CD4-positive, alpha-beta T cell treated with Interleukin-6 for 4 hours (primary cell): ENCODE data around the gene TOB2.
A peak's percentile ranks its signal among the peaks of the same experiment; 100 is the strongest.

Experiments used
- DNase-seq: peaks from one replicate; pipeline ENCODE4 v3.0.0-alpha.2; 2020; ENCODE audit warnings: mixed read lengths

TOB2 gene, protein sequence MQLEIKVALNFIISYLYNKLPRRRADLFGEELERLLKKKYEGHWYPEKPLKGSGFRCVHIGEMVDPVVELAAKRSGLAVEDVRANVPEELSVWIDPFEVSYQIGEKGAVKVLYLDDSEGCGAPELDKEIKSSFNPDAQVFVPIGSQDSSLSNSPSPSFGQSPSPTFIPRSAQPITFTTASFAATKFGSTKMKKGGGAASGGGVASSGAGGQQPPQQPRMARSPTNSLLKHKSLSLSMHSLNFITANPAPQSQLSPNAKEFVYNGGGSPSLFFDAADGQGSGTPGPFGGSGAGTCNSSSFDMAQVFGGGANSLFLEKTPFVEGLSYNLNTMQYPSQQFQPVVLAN

DNA sequence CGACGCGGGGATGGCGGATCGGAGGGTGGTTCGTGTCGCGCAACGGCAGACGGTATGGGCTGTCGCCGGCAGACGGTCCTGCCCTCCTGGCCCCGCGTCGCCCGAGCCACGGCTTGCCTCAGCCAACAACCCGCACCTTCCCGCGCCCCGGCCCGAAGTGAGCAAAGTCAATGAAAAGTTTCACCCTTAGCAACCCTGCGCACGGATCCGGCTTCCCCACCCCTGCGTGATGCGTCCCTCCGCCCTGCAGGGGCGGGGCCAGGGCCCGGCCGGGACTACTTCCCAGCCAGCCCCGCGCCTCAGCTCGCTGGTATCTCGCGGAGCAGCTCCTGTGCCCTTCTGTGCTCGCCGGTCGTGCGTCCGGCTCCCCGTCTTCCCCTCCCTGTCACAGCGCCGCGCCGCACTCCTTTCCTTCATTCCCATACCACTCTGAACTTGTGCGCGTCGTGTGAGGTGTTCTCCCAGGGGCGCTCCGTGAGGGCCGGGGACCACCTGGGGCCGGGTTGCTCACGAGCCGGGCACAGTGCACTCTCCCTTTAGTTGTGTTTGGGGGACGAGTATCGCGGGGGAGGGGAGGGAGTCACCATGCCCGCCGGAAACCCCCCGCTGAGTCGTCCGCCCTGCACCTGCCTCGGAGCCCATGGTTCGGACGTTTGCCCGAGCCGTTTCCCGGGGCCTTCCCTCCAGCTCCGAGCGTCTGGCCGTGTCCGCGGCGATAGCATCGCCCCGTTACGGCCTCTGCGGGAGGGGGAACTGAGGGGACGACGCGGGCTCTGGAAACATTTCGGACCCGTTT lies at the start of gene TOB2:
Gene TOB2 (minus strand): TSS at position 163 of the 796 bp plus-strand sequence. CDS start 9,456 bp downstream, outside the sequence.
- peak; percentile 95 for DNase-seq

DNA sequence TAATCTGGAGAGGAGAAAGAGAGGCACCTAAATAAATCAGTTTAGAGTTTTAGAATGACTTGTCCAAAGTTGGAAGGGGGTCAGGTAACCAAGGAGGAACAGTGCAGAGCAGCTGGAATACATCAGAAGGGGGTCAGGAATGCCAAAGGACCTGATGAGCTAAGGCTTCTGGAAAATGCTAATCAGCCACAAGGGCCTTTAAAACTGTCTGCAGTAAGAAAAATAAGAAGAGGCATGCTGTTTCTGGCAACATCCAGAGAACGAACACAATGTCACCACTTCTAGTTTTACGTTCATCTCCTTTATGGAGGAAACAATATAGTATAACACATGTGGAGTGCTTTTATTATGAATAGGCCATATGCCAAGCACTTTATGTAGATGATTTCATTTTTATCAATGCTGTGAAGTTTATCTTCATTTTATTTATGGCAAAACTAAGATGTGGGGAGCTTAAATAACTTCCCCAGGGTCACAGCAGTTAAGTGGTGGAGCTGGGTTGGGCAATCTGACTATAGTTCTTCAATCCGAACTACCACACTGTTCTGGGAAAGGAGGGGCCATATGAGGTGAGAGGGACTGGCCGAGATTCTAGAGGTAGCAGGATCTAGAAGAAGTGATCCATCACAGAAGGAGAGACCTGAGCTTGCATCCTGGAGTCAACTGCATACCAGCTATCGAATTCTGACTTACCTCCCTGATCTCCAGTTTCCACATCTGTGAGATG lies 44.9 kb upstream of the TOB2 start:
- no peak for DNase-seq

DNA sequence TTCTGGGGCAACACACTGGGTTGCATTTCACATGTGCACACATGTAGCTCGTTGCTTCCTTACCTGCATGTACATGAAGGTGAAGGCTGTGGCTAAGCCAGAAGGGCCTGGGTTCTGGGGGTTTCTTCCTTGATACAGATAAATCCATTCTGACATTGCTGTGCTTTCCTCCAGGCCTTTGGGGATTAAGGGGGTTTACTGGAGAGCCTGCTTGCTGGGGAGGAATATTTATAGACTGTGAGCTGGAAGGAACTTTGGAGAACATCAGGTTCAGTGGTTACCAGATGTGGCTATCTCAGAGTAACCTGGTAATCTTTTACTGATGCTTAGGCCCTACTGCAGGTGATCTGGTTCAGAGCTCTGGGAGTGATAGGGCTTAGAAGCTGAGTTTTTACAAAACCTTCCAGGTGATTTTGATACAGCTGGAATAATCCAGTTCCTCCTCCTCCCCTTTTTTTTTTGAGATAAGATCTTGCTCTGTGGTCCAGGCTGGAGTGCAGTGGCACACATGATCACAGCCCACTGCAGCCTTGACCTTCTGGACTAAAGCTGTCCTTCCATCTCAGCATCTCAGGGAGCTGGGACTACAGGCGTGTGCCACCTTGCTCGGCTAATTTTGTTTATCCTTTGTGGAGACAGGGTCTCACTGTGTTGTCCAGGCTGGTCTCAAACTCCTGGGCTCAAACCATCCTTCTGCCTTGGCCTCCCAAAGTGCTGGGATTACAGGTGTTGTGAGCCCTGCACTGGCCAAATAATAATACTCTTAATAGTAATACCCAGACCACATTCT lies 42.2 kb upstream of the TOB2 start:
- no peak for DNase-seq

DNA sequence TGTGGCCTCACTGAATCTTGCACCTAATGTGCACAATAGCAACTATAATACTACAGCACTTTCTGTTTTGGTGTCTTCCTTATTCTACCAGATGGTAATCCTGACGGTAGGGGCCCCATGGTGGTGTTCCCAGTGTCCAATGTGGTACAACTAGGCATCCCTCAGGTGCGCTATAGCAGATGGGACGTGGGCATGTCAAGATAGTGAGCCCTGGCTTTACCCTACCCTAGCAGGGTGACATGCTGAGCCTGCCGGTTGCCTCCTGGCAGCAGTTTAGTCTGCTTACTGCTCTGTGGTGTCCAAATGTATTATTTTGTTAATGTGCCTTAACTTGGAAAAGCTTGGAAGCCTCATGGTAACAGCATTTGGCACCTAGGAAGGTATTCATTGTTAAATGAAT lies 41.5 kb upstream of the TOB2 start:
- DNase-seq = no peak

DNA sequence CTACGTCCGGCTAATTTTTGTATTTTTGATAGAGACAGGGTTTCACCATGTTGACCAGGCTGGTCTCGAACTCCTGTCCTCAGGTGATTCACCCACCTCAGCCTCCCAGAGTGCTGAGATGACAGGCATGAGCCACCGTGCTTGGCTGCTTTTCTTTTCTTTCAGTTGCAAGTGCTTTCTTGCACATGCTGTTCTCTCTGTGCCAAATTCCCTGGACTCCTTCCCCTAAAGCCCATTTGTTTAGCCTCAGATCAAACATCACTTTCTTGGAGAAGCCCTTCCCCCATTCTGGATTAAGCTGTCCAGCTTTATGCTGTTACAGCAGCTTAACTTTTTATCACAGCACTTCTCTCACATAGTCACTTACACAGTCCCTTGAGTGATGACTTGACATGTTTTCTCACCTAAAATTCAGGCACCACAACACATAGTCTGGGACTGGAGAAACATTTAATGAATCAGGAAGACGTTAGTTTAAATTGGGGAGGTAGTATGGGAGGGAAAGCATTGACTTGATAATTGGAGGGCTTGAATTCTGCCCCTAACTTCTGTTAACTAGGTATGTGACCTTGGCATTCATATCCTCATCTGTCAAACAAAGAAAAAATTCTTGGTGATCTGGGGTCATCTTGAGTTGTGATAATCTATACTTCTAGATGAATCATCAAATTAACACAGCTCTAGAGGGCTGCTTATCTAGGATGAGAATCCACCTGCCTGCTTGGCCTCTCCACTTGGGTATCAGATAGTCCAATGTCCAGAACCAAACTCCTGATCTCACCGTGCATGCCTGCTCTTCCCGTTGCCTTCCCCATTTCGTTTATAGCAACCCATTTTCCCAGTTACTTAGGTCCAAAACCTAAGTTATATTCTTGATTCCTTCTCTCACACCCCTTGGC lies 40.7 kb upstream of the TOB2 start:
- DNase-seq = no peak

DNA sequence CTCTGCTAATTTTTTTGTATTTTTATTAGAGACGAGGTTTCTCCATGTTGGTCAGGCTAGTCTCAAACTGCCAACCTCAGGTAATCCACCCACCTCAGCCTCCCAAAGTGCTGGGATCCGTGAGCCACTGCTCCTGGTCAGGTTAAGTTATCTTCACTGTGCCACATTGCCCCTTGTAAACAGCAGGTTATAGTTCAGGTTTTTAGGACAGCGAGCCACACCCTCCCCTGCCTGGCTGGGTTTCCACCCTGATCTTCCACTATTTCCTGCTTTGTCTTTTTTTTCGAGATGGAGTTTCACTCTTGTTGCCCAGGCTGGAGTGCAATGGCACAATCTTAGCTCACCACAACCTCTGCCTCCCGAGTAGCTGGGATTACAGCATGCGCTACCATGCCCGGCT lies 38.4 kb upstream of the TOB2 start:
- no peak for DNase-seq

DNA sequence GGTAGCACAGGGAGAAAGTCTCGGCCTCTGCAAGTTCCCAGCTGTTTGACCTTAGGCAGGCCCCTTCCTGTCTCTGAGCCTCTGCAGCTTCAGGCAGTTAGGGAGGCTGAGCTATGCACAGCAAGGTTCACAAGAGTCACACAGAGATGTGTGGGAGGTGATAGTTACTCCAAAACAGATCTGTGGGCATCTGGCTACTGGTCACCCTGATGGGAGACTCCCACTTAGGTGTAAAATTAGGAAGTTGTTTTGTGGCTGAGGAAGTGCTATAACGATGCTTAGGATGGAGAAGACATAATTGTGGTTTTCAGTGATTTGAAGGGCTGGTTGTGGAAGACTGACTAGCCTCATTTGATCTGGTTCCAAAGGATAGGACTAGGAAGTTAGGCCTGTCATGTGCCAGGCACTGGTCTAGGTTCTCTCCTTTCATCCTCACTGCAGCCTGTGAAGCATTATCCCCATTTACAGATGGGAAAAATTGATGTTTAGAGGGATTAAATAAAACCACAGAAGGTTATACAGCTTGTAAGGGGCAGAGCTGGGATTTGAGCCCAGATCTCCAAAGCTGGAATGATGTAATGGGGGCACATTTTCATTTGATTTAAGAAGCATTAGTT lies 35.8 kb upstream of the TOB2 start:
- no peak for DNase-seq

DNA sequence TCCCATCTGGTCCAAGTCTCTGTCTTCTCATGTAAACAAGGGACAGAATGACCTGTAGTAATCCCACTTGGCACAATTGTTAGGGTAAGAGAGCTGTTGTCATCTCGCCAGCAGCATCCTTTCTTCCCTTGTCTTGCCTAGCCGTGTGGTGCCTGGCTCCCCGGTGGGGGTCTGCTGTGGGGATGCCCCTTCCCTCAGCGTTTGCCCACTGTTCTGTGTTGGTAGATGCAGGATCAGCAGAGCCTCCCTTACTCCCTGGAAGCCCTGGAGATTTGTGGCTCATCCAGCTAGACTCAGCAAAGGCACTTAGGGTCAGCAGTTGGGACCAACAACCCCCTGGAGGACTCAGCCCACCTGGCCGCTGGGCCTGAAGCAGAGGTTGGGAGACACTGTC lies 35.3 kb upstream of the TOB2 start:
- no peak for DNase-seq

DNA sequence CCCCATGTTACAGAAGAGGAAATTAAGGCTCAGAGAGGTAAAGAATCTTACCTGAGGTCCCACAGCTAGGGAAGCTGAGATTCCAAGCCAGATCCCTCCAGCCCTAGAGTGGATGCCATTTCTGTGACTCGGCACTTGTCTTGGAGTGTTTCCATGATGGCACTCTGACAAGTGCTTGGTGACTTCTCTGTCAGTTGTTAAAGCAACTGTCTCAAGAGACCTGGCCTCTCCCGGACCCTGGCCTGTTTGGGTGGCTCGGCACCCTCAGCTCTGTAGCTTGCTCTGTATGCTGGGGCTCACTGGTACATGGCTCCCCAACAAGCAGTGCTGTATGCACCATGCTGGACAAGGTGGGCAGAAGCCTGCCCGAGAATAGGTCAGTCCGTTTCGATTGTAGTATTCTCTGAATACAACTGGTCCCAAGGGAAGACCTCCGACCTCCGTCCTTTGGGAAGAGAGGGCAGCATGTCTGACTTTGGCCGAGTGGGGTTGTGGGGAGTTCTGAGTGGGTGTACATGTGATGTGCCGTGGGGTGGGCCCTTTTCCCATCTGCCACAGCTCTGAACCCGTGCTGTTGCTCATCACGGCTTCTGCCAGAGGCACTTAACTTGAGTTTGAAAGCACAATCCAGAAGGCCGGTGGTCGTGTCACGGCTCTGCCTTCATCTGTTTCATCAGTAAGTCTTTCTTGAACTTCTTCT lies 34.7 kb upstream of the TOB2 start:
- no peak for DNase-seq

DNA sequence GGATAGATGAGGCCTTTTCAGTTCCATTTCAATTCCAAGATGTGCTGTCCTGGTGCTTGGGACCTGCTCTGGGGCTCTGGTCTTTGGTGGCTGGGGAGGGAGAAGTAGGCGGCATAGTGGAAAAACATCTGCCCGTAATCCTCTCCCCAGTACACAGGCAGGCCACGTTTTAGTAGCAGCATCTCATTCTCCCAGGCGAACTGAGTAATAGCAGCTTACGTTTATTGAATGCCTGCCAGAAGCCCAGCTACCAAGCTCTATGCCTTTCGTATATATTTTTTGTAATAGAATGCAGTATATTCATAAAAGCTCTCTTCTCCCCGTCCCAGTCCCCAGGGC lies 33.8 kb upstream of the TOB2 start:
- DNase-seq = no peak

DNA sequence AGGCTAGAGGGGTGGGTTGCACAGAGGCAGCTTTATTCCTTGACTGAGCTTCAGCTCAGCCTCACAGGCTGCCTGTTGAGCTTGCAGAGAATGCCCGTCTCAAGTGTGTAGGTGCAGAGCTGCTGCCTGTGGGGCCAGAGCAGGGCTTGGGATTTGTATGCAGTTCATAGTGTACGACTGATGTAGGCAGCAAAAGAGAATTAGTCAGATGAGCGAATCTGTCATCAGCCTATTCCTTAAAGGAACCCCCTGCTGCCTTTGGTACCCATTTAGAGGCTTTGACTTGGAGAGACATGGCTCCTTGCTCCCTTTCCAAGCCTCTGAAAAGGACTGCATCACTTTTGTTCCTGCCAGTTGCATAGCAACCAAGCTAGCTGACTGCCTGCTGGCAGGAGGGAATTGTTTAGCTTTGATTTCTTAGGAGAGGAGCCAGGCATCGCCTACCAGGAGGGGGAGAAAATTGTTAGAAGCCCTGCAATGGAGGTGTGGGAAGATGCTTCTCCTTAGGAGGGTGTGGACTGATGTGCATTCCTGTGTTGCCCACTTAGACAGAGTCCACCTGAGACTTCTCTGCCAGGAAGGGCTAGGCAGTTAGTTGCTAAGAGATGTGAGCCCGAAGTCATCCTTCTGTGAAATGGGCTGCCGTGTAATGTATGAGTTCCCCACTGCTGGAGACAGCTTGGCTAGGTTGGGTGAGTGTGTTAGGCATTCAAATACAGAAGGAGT lies 33.2 kb upstream of the TOB2 start:
- DNase-seq = no peak

DNA sequence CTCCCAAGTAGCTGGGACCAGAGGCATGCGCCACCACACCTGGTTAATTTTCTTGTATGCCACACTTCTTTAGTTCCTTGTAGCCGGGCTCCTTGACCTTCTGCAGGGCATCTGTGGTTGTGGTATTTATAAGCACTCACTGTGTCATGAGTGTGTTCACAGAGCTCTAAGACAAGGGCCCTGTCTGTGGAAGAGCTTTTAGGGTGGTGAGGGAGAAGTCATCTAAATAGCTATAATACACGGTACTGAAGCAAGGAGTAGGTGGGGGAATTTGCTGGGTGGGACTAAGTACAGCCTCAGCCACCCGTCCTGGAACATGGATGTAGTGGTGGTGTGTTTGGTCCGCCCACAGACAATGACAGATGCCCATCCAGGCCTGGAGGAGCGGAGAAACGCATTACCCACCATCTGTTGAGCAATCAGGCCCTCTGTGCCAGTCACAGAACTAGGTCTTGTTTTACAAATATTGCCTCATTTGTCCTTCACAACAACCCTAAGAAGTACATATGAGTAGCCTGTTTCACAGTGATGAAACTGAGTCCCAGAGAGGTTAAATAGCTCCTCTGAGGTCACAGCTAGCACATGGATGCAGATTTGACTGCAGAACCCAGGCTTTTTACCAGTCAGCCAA lies 32.4 kb upstream of the TOB2 start:
- DNase-seq = no peak

DNA sequence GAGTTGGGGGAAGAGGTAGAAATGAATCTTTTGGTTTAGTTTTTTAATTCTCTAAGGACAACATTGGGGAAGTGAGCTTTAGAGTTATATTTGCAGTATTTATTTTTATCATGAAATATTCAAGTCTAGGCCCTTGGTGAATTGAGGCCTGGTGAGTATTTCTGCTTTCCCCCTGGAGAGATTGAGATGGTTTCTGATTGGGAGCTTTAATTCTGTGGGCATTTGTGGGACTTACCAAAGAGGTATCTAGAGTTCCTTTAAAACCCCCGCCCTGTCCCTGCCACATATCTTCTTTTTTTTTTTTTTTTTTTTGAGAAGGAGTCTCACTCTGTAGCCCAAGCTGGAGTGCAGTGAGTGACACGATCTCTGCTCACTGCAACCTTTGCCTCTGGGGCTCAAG lies 31.9 kb upstream of the TOB2 start:
- no peak for DNase-seq

DNA sequence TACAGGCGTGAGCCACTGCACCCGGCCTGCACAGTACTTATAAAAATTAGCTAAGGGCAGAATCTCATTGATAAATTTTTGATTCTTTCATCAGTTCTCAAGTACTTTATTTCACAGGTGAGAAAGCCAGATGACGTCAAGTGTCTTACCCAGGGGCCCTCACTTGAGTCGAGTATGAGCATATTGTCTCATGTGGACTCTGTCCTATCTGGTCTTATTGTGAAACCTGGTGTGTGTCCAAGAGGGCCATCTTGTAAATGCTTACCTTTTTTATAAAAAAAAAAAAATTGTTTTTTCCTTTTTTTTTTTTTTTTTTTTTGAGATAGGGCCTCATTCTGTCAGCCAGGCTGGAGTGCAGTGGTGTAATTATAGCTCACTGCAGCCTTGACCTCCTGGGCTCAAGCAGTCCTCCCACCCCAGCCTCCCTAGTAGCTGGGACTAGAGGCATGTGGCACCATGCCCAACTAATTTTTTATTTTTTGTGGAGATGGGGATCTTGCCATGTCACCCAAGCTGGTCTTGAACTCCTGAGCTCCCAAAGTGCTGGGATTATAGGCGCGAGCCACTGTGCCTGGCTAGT lies 28.4 kb upstream of the TOB2 start:
- no peak for DNase-seq

DNA sequence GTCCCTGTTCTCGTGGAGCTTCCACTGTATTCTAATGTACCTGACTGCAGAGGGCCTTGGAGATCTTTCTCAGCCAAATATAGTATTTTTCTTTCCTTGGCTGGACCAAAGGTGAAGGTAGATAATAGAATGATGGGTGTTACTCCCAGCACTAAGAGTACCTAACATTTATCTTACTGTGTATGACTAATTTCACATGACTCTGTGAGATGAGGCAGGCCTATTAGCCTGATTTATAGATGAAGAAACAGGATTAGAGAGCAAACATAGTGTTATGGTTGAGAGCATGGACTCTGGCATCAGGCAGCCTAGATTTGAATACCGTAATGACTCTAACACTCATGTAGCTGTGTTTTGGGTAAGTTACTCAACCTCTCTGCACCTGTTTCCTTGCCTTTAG lies 25.0 kb upstream of the TOB2 start:
- no peak for DNase-seq

DNA sequence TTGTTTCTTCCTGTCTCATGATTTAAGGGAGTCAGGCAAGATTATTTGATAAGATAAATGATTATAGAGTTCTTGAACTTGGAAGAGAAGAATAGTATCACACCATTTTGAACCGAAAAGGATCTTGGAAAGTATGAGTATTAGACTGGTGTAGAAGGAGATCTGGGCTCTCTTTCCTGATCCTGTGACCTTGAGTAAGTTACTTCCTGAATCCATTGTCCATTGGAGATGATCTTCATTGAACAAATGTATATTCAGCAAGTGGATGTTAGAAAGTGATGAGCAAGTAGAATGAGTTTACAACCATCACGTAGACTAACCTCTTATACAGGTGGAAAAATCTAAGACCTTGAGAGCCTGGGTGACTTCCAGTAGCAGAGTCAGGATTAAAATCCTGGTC lies 24.3 kb upstream of the TOB2 start:
- DNase-seq = no peak

DNA sequence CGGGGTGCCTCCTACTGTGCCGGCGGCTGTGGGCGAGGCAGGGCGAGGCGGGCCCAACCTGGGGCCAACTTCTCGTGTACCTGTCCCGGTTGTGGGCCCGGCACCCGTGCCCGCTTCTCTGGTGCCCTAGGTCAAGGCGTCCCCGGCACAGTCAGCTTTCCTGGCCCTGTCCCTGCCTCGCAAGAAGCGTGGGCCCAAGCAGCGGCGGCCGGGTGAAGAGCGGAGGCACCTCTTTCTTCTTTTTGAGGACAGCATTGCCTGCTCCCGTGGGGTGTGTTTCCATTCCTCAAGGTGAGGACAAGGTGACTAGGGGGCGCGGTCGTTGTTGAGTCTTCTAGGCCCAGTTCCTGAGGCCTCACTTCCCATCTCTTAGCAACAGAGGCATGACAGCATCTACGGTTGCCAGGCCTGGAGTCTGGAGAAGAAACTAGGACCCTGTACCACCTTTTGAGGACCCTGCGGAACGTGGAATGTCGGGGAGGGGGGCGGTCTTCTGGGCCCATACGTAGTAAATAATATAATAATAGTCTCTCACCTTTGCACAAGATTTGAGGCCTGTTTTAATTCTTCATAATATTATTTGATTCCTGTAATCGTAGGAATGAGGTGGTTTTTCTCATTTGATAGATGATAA lies 22.7 kb upstream of the TOB2 start:
- DNase-seq = no peak

DNA sequence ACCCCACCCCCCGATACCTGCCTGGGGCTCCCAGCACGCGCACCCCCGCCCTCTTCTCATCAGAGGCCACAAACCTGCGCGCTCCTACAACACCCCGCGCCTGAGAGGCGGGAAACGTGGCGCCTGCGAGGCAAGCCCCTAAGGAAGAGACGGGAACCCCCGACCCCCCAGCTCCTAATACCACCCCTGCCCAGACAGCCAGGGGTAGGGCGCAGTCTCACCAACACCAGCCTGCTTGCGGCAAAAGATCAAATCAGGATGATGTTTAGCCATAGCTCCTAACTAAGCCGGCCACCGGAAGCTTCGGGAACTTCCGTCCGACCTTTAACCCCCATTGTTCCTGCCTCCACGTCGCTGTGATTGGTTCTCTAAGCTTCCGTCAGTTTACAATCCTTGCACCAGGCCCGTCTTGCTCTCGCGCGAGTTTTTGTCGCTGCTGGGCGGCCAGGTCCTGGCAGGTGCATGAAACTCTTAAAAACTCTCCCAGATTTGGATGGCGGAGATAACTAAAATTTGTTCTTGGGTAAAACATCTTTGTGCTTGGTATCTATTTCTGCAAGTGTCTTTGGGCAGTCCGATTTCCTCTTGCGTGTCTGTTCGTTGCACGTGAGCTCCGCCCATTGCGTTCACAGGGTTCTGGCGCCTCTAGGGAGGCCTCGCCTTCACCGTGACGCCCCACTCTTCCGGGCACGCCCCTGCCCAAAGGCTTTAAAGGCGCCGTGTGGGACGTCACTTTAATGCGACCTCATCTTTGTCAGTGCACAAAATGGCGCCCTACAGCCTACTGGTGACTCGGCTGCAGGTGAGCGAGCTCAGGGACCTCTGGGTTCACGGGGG lies 22.0 kb upstream of the TOB2 start, which contains the start of the genes ACO2 and PHF5A:
Gene ACO2 (plus strand): TSS at position 737 of the 837 bp plus-strand sequence. CDS start 30 bp downstream, at position 767.
Gene PHF5A (minus strand): TSS at position 312 of the 837 bp plus-strand sequence. CDS start 39 bp downstream, at position 273.
- peak; percentile 97 for DNase-seq
